AG04450 (cell line): ENCODE results near the gene IGLL1. TPM values are rescaled to one million over a fixed set of nuclear protein-coding genes. Genes with fewer than 3 reads are reported as not detected.

Source experiments
- CTCF ChIA-PET: fragments of 300-600, 350-600 bp; formaldehyde crosslinking; extraction: SDS; loops from one replicate; lab custom pipeline; 2022; ENCODE audit warnings: antibody characterized with exemption, inconsistent platforms; lab: Charles Lee
- POLR2A ChIA-PET: fragments of 350-600 bp; formaldehyde crosslinking; extraction: SDS; loops from one replicate; lab custom pipeline; 2021; ENCODE audit warnings: antibody characterized with exemption, inconsistent platforms; lab: Yijun Ruan, JAX
- DNase-seq: peaks from one replicate; pipeline ENCODE4 v3.0.0-alpha.2; 2011; ENCODE audit warnings: low read depth, low spot score
- H3K27ac ChIP-seq: one replicate; pipeline ENCODE4 v1.5.1; 2012; ENCODE audit warnings: low read depth, low read length, control low read depth
- H3K27me3 ChIP-seq: one replicate; pipeline ENCODE4 v1.6.0; 2012; ENCODE audit warnings: low read length; ENCODE audit not compliant: control insufficient read depth, insufficient read depth
- H3K4me3 ChIP-seq: 2 replicates; pipeline ENCODE4 v1.5.1; 2011; ENCODE audit warnings: mild to moderate bottlenecking, low read depth, low read length, control low read depth
- H3K9me3 ChIP-seq: 2 replicates; pipeline ENCODE4 v1.5.1; 2012; ENCODE audit warnings: low read length; ENCODE audit not compliant: control insufficient read depth, insufficient read depth
- polyA plus RNA-seq: library from polyadenylated mRNA; depleted of rRNA; stranded (reverse); fragments of >200 nt; gene quantifications from 2 replicates; pipeline ENCODE4 v1.2.3, GENCODE V29; 2011; rRNA removed
- small RNA-seq: library from RNA; depleted of rRNA; stranded (forward); fragments of <200 nt; gene quantifications from one replicate; pipeline ENCODE3, GENCODE V24; 2012; ENCODE audit warnings: low read depth; ENCODE audit not compliant: insufficient read length
- TF ChIP-seq, protein P1 (sequence below): IDR thresholded peaks from 2 replicates; pipeline ENCODE4 v1.5.1; 2011; ENCODE audit warnings: low read depth, low read length, control low read depth, inconsistent platforms

Gene IGLL1
- polyA plus RNA-seq, 1 experiment = not detected

DNA sequence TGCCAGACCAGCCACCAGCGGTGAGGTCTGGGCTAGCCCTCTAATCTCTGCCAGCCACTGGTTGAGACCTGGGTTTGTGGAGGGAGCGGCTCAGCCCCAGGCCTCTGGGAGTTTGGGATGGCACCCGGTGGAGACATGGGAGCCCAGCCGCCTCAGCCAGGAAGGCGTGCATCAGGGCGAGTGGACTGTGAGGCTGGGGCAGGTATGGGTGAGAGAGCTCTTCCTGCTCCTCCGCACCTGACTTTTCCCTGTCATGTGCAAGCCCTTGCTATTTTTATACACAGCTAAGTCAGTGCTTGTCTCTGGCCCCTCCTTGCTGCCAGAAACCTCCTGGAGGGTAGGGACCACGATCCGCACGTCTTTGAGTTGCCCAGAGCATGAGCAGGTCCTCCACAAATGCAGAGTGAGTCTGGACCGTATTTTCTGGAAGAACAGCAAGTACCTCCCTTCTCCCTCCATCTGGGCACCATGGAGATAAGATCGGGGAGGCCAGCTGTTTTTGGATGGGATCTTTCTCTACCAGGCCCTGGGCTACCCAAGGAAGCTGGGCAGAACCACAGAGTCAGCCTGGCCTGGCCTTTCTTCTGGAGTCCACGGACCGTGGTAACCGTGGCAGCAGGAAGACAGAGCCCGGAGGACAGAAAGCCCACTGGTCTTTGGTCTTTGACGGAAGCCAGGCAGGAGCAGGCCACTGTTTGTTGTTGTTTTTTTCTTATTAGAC is 53.3 kb downstream of the IGLL1 start:
- H3K4me3 ChIP-seq = no peak overlapping the region
- no peaks in the 10 kb centered on the region for H3K9me3 ChIP-seq
- CTCF ChIA-PET = no interaction called here
- TF ChIP-seq, protein P1, sequence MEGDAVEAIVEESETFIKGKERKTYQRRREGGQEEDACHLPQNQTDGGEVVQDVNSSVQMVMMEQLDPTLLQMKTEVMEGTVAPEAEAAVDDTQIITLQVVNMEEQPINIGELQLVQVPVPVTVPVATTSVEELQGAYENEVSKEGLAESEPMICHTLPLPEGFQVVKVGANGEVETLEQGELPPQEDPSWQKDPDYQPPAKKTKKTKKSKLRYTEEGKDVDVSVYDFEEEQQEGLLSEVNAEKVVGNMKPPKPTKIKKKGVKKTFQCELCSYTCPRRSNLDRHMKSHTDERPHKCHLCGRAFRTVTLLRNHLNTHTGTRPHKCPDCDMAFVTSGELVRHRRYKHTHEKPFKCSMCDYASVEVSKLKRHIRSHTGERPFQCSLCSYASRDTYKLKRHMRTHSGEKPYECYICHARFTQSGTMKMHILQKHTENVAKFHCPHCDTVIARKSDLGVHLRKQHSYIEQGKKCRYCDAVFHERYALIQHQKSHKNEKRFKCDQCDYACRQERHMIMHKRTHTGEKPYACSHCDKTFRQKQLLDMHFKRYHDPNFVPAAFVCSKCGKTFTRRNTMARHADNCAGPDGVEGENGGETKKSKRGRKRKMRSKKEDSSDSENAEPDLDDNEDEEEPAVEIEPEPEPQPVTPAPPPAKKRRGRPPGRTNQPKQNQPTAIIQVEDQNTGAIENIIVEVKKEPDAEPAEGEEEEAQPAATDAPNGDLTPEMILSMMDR = no peak
- no peak overlapping the region for H3K27ac ChIP-seq
- peaks cover 5% of the 10 kb centered on the region for H3K27me3 ChIP-seq
- DNase-seq = no peak
- POLR2A ChIA-PET = no interaction called here

DNA sequence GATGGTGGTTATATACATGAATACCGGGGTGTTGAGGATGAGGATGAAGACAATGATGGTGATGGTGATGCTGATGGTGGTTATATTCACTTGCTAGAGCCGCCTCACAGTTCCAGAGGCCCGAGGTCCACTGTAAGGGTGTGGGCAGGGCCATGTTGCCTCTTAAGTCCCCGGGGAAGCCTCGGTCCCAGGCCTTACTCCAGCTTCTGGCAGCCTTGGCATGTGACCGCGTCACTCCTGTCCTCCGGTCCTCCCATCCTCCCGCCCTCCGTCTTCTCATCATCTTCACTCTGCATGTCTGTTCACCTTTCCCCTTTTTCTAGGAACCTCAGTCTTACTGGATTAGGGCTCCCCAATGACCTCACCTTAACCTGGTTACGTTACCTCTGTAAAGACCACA is 54.6 kb downstream of the IGLL1 start:
- POLR2A ChIA-PET = no interaction called here
- CTCF ChIA-PET = no interaction called here
- H3K27me3 ChIP-seq = peaks cover 5% of the 10 kb centered on the region

DNA sequence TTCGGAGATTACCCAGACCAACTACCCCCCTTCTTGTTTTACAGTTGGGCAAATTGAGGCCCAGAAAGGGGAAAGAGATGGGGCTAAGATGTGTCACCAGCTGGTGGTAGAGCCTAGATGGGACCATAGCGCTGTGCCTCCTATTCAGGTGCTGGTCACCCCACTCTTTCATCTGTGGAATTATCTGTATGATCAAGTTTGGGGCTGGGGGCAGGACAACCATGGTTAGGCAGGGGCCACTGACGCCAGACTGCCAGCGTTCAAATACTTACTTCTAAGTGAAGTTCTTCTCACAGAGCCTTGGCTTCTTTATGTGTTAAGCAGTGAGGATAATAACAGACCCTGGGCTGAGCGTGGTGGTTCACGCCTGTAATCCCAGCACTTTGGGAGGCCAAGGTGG is 55.9 kb downstream of the IGLL1 start:
- H3K9me3 ChIP-seq = no peaks in the 10 kb centered on the region
- TF ChIP-seq, protein P1 = no peak
- H3K27me3 ChIP-seq = no peaks in the 10 kb centered on the region
- H3K27ac ChIP-seq = no peak overlapping the region
- H3K4me3 ChIP-seq = no peak overlapping the region
- CTCF ChIA-PET = no interaction called here
- no peak for DNase-seq
- POLR2A ChIA-PET = no interaction called here

More for the DNA sequence above, 54.6 kb downstream of the IGLL1 start:
- TF ChIP-seq, protein P1 = no peak
- no peak for DNase-seq
- Histone ChIP-seq H3K27ac (no peak overlapping the region), H3K9me3 (no peaks in the 10 kb centered on the region), H3K4me3 (no peak overlapping the region)

DNA sequence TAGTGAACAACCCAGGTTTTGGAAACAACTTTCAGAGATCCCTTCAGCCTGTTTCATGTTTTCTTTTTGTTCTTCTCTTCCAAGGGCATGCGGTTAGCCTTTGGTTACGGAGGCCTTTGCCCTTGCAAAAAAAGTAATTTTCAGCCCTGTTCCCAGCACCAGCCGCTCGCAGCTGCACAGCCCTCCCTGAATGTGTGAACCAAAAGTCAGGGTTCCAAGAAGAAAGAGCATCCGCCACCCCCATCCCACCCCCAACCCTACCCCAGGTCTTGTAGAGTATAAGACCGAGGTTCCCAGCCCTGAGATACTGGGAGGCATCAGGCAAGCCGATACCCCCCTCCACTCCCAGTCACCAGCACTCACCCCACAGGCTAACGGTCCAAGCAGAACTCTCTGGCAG is 56.4 kb downstream of the IGLL1 start:
- TF ChIP-seq, protein P1 = no peak
- Histone ChIP-seq H3K27me3 (no peaks in the 10 kb centered on the region), H3K9me3 (no peaks in the 10 kb centered on the region), H3K4me3 (no peak overlapping the region), H3K27ac (no peak overlapping the region)
- ChIA-PET POLR2A (no interaction called here), CTCF (interaction anchor here (0.6 kb wide), 1 partner anchor 309 kb away, joined by 4 read pairs; no protein-coding TSS in a partner anchor)
- no peak for DNase-seq

Small RNA genes lying within 50 kb of the gene (small RNA-seq; reads per million reads assigned to genes)
- not detected for gene AP000346.3

Other genes with a start within 250 kb of the IGLL1 start
- gene DRICH1, start 52.0 kb upstream of the IGLL1 start, polyA plus RNA-seq = 0.09 and 0.17 TPM in 2 replicates
- not detected in 2 replicates for gene RGL4, start 110.7 kb upstream of the IGLL1 start, polyA plus RNA-seq
- gene ZNF70, start 170.8 kb upstream of the IGLL1 start, polyA plus RNA-seq = 1.6 and 2.8 TPM in 2 replicates
- gene VPREB3, start 174.1 kb upstream of the IGLL1 start, polyA plus RNA-seq = not detected in 2 replicates
- gene C22orf15, start 182.7 kb upstream of the IGLL1 start, polyA plus RNA-seq = 2.1 and 2.9 TPM in 2 replicates
- 10.1 and 16.9 TPM in 2 replicates for gene CHCHD10, start 187.7 kb upstream of the IGLL1 start, polyA plus RNA-seq
- 5.7 and 9.0 TPM in 2 replicates for gene MMP11, start 192.6 kb upstream of the IGLL1 start, polyA plus RNA-seq
- gene SMARCB1, start 206.7 kb upstream of the IGLL1 start, polyA plus RNA-seq = 155 and 180 TPM in 2 replicates